Activated naive CD8-positive, alpha-beta T cell treated with anti-CD3 and anti-CD28 coated beads for 36 hours (primary cell): ENCODE results near the gene PAK1. TPM values are rescaled to one million over a fixed set of nuclear protein-coding genes. Genes with fewer than 3 reads are reported as not detected.
A peak's percentile ranks its signal among the peaks of the same experiment; 100 is the strongest.
"Not testable (repeated sequence)": the region's sequence is repeated elsewhere in the genome, so short reads cannot be mapped to it uniquely, and the experiment has no call there.

ENCODE experiments used
- DNase-seq: peaks from one replicate; pipeline ENCODE4 v3.0.0; 2021
- H3K27ac Mint-ChIP-seq: one replicate; pipeline ENCODE4 v1.8.0; 2022; ENCODE audit warnings: mild to moderate bottlenecking, moderate library complexity, mixed read lengths
- H3K27me3 Mint-ChIP-seq: one replicate; pipeline ENCODE4 v1.8.0; 2022; ENCODE audit warnings: mild to moderate bottlenecking, mixed read lengths
- H3K36me3 Mint-ChIP-seq: one replicate; pipeline ENCODE4 v1.8.0; 2021; ENCODE audit warnings: mild to moderate bottlenecking, mixed read lengths
- H3K4me1 Mint-ChIP-seq: one replicate; pipeline ENCODE4 v1.8.0; 2021; ENCODE audit warnings: mixed read lengths
- H3K4me3 Mint-ChIP-seq: one replicate; pipeline ENCODE4 v1.8.0; 2022; ENCODE audit warnings: mild to moderate bottlenecking, moderate library complexity, mixed read lengths
- H3K9me3 Mint-ChIP-seq: one replicate; pipeline ENCODE4 v1.8.0; 2022; ENCODE audit warnings: mixed read lengths
- total RNA-seq, 2 experiments: library from RNA; stranded (reverse); gene quantifications; one replicate each; pipeline ENCODE4 v1.2.3, GENCODE V29; 2021

PAK1 gene
- total RNA-seq, 2 experiments from 2014 or later: 40.1 to 43.0 TPM

DNA sequence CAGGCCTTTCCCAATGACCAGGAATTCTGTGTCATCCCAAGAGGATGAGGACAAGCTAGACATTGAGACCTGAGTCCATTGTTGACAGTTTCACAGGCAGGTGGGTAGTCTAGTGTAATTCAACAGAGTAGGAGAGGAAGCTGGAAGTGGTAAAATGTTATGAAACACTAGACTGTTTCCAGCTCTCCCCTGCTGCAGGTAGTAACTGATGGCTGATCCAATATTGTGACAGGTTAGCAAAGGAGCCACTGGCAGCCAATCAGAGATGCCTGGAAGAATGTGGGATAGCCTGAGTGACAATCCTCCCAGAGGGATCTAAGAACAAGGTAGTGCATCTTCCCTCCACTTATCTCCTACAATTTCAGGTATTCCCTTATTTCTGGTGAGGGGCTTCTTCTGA lies 161.8 kb downstream of the PAK1 start:
- peaks cover 8% of the 10 kb centered on the region for H3K27me3 Mint-ChIP-seq
- peaks cover 6% of the 10 kb centered on the region for H3K9me3 Mint-ChIP-seq
- H3K4me3 Mint-ChIP-seq: no peak overlapping the region
- DNase-seq: no peak
- H3K4me1 Mint-ChIP-seq: peaks cover 10% of the 10 kb centered on the region
- no peaks in the 10 kb centered on the region for H3K36me3 Mint-ChIP-seq
- no peak overlapping the region for H3K27ac Mint-ChIP-seq

DNA sequence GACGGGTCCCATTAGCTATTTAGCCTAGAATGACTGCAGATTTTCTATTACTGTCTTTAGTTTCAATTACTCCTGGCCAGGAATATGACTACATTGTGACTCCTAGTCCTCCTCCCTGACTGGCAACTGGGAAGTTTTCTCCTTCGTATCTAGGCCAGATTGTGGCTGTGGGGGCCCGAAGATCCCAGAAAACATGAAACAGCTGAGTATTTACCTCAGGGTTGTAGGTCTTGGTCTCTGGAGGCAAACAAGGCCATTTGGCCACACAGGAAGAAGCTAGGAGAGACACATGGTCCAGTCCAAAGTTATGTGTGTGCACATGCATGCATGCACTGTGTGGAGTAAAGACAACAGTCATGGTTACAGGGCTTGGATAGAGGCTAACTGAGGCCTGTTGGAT lies 162.2 kb downstream of the PAK1 start:
- no peak overlapping the region for H3K4me3 Mint-ChIP-seq
- peaks cover 9% of the 10 kb centered on the region for H3K4me1 Mint-ChIP-seq
- no peak overlapping the region for H3K27ac Mint-ChIP-seq
- peaks cover 6% of the 10 kb centered on the region for H3K9me3 Mint-ChIP-seq
- peaks cover 8% of the 10 kb centered on the region for H3K27me3 Mint-ChIP-seq
- no peaks in the 10 kb centered on the region for H3K36me3 Mint-ChIP-seq
- no peak for DNase-seq

DNA sequence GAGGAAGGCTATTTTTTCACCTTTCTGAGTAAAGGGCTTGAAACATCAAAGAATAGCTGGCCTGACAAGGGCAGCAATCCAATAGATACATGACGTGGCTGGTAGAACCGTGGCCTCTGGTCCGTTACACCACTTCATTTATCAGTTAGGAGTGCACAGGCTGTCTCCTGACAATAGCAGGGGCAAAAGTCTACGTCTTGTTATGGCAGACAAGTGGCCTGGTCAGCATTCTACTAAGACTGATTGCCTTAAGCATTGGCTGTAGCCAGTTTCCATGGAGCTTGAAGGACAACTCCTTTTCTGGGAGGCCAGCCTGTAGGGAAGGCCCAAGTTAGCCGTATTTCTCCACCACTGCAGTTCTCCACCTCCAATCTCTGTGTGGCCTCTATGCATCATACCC lies 163.2 kb downstream of the PAK1 start:
- Mint-ChIP-seq H3K27ac (no peak overlapping the region), H3K4me1 (peaks cover 9% of the 10 kb centered on the region), H3K9me3 (peaks cover 6% of the 10 kb centered on the region), H3K4me3 (no peak overlapping the region), H3K36me3 (no peaks in the 10 kb centered on the region), H3K27me3 (peaks cover 4% of the 10 kb centered on the region)
- DNase-seq: no peak

- peaks cover 6% of the 10 kb centered on the region for H3K9me3 Mint-ChIP-seq
- peak overlapping the region; percentile 77 for H3K27ac Mint-ChIP-seq
- no peak overlapping the region for H3K4me3 Mint-ChIP-seq
- no peak for DNase-seq
- H3K27me3 Mint-ChIP-seq: no peaks in the 10 kb centered on the region
- no peaks in the 10 kb centered on the region for H3K36me3 Mint-ChIP-seq
- H3K4me1 Mint-ChIP-seq: peaks cover 9% of the 10 kb centered on the region
Observed at GRCh38 chr11:77309401-77310085, 164.4 kb downstream of the PAK1 start.

DNA sequence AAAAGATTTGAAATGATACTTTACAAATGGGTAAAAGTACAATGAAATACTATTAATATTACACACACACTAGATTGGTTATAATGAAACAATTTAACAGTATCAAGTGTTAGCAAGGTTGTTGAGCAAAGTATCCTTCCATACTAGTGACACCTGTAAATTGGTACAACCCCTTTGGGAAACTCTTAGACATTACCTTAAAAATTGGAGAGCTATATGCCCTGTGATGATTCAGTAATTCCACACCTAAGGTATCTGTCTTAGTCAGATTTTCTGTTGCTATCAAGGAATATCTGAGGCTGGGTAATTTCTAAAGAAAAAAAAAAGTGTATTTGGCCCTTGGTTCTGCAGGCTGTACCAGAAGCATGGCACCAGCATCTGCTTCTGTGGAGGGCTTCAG lies 165.1 kb downstream of the PAK1 start:
- H3K27me3 Mint-ChIP-seq: no peaks in the 10 kb centered on the region
- no peak overlapping the region for H3K4me3 Mint-ChIP-seq
- H3K4me1 Mint-ChIP-seq: peaks cover 9% of the 10 kb centered on the region
- H3K27ac Mint-ChIP-seq: peak overlapping the region; percentile 77
- DNase-seq: no peak
- H3K36me3 Mint-ChIP-seq: no peaks in the 10 kb centered on the region
- H3K9me3 Mint-ChIP-seq: peaks cover 6% of the 10 kb centered on the region

GRCh38 chr11:77303328-77303727 lies 170.6 kb downstream of the PAK1 start:
- Mint-ChIP-seq H3K4me3 (no peak overlapping the region), H3K27me3 (peaks cover 4% of the 10 kb centered on the region), H3K4me1 (peaks cover 2% of the 10 kb centered on the region), H3K36me3 (no peaks in the 10 kb centered on the region), H3K9me3 (peaks cover 2% of the 10 kb centered on the region), H3K27ac (no peak overlapping the region)
- DNase-seq: no peak

- Mint-ChIP-seq H3K4me1 (no peaks in the 10 kb centered on the region), H3K27ac (no peak overlapping the region), H3K9me3 (no peaks in the 10 kb centered on the region), H3K36me3 (no peaks in the 10 kb centered on the region), H3K27me3 (peaks cover 4% of the 10 kb centered on the region), H3K4me3 (no peak overlapping the region)
- no peak for DNase-seq
Observed at GRCh38 chr11:77302752-77303151, 171.1 kb downstream of the PAK1 start.

- DNase-seq: no peak
- Mint-ChIP-seq H3K4me3 (no peak within 1 kb of the TSS), H3K27ac (no peak within 1 kb of the TSS), H3K4me1 (no peaks in the 10 kb centered on the region), H3K36me3 (no peaks in the 10 kb centered on the region), H3K9me3 (no peaks in the 10 kb centered on the region), H3K27me3 (peaks cover 4% of the 10 kb centered on the region)
Observed at GRCh38 chr11:77301510-77301909, 172.4 kb downstream of the PAK1 start, which contains the start of gene GDPD4. GDPD4 (minus strand) TSS chr11:77301686; CDS start chr11:77285137, 16,549 bp downstream.

- Mint-ChIP-seq H3K36me3 (no peaks in the 10 kb centered on the region), H3K9me3 (no peaks in the 10 kb centered on the region), H3K27me3 (peaks cover 4% of the 10 kb centered on the region), H3K27ac (no peak overlapping the region), H3K4me3 (no peak overlapping the region), H3K4me1 (no peaks in the 10 kb centered on the region)
- no peak for DNase-seq
Observed at GRCh38 chr11:77300695-77301094, 173.2 kb downstream of the PAK1 start.

GRCh38 chr11:77300028-77300427 lies 173.9 kb downstream of the PAK1 start:
- not testable (repeated sequence) for H3K36me3 Mint-ChIP-seq, H3K27me3 Mint-ChIP-seq, H3K9me3 Mint-ChIP-seq, H3K4me1 Mint-ChIP-seq, H3K4me3 Mint-ChIP-seq, H3K27ac Mint-ChIP-seq
- DNase-seq: peak; percentile 4

DNA sequence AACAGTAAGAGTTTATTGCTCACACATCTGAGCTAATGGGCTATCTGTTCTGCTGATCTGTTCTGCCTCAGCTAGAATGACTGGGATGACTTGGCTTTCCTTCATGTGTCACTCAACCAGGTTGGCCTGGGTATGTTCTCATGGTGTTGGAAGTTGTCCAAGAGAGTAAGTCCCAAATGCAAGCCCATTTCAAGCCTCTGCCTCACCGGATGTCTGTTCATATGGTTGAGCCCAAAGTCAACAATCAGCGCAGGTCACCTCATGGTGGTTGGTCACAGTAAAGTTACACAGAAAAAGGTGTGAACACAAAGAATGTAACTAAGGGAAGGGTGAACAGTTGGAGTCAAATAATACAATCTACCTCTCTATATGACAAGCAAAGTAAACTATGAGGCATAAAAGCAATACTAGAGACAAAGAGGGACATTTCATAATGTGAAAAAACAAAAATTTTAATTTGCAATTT lies 174.3 kb downstream of the PAK1 start:
- Mint-ChIP-seq H3K4me1 (no peaks in the 10 kb centered on the region), H3K27me3 (peaks cover 5% of the 10 kb centered on the region), H3K4me3 (no peak overlapping the region), H3K9me3 (no peaks in the 10 kb centered on the region), H3K27ac (no peak overlapping the region), H3K36me3 (no peaks in the 10 kb centered on the region)
- no peak for DNase-seq

DNA sequence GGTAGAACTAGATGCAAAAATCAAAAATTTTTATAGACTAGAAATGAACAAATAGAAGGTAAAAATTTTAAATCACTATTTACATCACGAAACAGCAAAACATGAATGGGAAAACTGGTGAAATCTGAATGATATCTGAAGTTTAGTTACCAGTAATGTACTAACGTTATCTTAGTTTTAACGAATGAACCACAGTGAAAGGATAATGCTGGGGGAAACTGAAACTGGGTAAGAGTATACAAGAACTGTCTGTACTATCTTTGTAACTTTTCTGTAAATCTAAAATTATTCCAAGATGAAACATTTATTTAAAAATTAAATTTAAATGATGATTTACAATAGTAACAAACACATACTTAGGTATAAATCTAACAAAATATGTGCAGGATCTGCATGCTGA lies 179.9 kb downstream of the PAK1 start:
- H3K27ac Mint-ChIP-seq: no peak overlapping the region
- no peak overlapping the region for H3K4me3 Mint-ChIP-seq
- no peaks in the 10 kb centered on the region for H3K4me1 Mint-ChIP-seq
- H3K36me3 Mint-ChIP-seq: no peaks in the 10 kb centered on the region
- peaks cover 14% of the 10 kb centered on the region for H3K27me3 Mint-ChIP-seq
- DNase-seq: no peak
- no peaks in the 10 kb centered on the region for H3K9me3 Mint-ChIP-seq

DNA sequence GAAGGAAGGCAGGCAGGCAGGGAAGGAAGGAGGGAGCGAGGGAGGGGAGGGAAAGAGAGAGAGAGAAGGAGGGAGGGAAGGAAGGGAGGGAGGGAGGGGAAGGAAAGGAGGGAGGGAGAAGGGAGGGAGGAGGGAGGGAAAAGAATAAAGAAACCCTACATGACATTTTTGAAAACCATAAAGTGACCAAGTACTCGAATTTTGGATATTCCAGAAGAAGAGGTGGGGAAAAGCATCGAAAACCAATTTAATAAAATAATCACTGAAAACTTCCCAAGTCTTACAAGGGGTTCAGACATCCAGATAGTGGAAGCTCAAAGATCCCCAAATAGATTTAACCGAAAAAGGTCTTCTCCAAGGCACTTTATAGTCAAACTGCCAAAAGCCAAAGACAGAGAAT lies 184.2 kb downstream of the PAK1 start:
- no peak overlapping the region for H3K27ac Mint-ChIP-seq
- H3K9me3 Mint-ChIP-seq: no peaks in the 10 kb centered on the region
- H3K36me3 Mint-ChIP-seq: no peaks in the 10 kb centered on the region
- H3K4me3 Mint-ChIP-seq: no peak overlapping the region
- DNase-seq: no peak
- H3K27me3 Mint-ChIP-seq: peaks cover 36% of the 10 kb centered on the region
- no peaks in the 10 kb centered on the region for H3K4me1 Mint-ChIP-seq

DNA sequence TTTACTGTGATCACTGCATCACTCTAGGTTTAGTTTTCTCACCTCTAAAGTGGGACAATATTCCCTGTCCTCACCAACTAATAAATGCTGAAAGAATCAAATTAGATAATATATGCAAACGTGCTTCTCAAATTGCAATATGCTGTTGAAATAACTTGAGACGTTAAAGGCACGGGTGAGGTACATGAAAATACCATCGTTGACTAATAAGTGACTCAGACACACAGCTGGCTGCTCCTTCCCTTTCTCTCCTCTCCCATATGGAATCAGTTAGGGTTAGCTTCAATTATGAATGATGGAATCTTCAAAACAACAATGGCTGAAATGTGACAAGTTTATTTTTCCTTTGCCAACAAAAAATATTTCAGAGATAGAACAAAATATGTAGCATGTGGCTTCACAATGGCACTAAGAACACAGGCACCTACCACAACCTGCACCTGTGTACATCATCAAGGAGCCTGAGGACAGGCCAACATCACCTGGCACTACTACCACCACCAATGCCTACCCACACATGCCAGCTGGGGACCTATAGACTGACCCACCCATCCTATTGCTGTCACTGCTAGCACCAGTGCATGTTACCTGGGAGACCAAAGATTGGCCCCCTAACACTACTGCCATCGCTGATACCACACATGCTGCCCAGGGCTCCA lies 186.2 kb downstream of the PAK1 start:
- no peak overlapping the region for H3K4me3 Mint-ChIP-seq
- no peak for DNase-seq
- no peaks in the 10 kb centered on the region for H3K36me3 Mint-ChIP-seq
- peaks cover 35% of the 10 kb centered on the region for H3K27me3 Mint-ChIP-seq
- H3K9me3 Mint-ChIP-seq: no peaks in the 10 kb centered on the region
- no peak overlapping the region for H3K27ac Mint-ChIP-seq
- H3K4me1 Mint-ChIP-seq: no peaks in the 10 kb centered on the region

GRCh38 chr11:77287136-77287535 lies 186.8 kb downstream of the PAK1 start:
- Mint-ChIP-seq H3K27me3 (peaks cover 35% of the 10 kb centered on the region), H3K4me1 (no peaks in the 10 kb centered on the region), H3K36me3 (no peaks in the 10 kb centered on the region)

More at GRCh38 chr11:77287136-77287535, 186.8 kb downstream of the PAK1 start:
- no peaks in the 10 kb centered on the region for H3K9me3 Mint-ChIP-seq
- no peak for DNase-seq
- H3K27ac Mint-ChIP-seq: no peak overlapping the region
- H3K4me3 Mint-ChIP-seq: no peak overlapping the region
